H1 (cell line): Measurements from ENCODE around the gene MYBPHL. TPM values are rescaled to one million over a fixed set of nuclear protein-coding genes. Genes with fewer than 3 reads are reported as not detected.

Experiments
- CREB1 ChIP-seq: IDR thresholded peaks from 2 replicates; pipeline ENCODE4 v1.6.1; 2012; ENCODE audit warnings: inconsistent platforms
- MAFK ChIP-seq: IDR thresholded peaks from 2 replicates; pipeline ENCODE4 v1.6.1; 2012; ENCODE audit warnings: low read depth, mild to moderate bottlenecking, improper control_type of control experiment, low read length
- POLR2A ChIP-seq, 2 experiments: IDR thresholded peaks; 1 replicate in 1 of 2; 2 replicates in 1 of 2; pipeline ENCODE4 v1.6.1; 2011; ENCODE audit warnings: low read depth in 2 of 2, low read length in 2 of 2, mild to moderate bottlenecking in 2 of 2; ENCODE audit errors: control extremely low read depth in 1 of 2
- SIN3A ChIP-seq, 2 experiments: IDR thresholded peaks in 1 of 2; conservative IDR thresholded peaks in 1 of 2; 2 replicates each; pipeline ENCODE4 v1.6.1; 2011 to 2012; ENCODE audit warnings: low read length in 2 of 2, improper control_type of control experiment in 1 of 2, low read depth in 1 of 2, mild to moderate bottlenecking in 1 of 2
- SUZ12 ChIP-seq: fragments of 200-600 bp; sonication (generic); IDR thresholded peaks from 2 replicates; pipeline ENCODE4 v1.6.1; 2012; ENCODE audit warnings: mild to moderate bottlenecking, inconsistent platforms, low read length, moderate library complexity, mixed read lengths
- TAF7 ChIP-seq: optimal IDR thresholded peaks from 2 replicates; pipeline ENCODE3; 2011; ENCODE audit warnings: low read depth, mild to moderate bottlenecking, inconsistent platforms, low read length, moderate library complexity, borderline replicate concordance
- YY1 ChIP-seq: IDR thresholded peaks from 2 replicates; pipeline ENCODE4 v1.6.1; 2011; ENCODE audit warnings: low read depth, mild to moderate bottlenecking, low read length
- polyA plus RNA-seq, 7 experiments: library from polyadenylated mRNA; depleted of rRNA in 3 of 7; stranded (reverse) in 5 of 7; unstranded in 2 of 7; fragments of >200 nt in 5 of 7; fragments of 200-250 nt in 2 of 7; gene quantifications; 1 replicate in 5 of 7; 2 replicates in 1 of 7; 4 replicates in 1 of 7; pipeline versions ENCODE4 v1.2.1 to v1.2.3, GENCODE V29; 2011 to 2013; ENCODE audit warnings: missing spikeins in 2 of 7, mixed read lengths in 2 of 7
- total RNA-seq: library from RNA; stranded (reverse); fragmentation: NEBNext Ultra II Directional; extraction: Animal tissue kit (Norgen Biotek cat#: 25700); gene quantifications from 2 replicates; pipeline ENCODE4 v1.2.1, GENCODE V29; 2021

The MYBPHL gene
- total and polyA plus RNA-seq, 2 of the 8 experiments (the other 6 are each of a cell fraction or from before 2014, with no cell fraction given): 0.24 to 0.30 TPM

DNA sequence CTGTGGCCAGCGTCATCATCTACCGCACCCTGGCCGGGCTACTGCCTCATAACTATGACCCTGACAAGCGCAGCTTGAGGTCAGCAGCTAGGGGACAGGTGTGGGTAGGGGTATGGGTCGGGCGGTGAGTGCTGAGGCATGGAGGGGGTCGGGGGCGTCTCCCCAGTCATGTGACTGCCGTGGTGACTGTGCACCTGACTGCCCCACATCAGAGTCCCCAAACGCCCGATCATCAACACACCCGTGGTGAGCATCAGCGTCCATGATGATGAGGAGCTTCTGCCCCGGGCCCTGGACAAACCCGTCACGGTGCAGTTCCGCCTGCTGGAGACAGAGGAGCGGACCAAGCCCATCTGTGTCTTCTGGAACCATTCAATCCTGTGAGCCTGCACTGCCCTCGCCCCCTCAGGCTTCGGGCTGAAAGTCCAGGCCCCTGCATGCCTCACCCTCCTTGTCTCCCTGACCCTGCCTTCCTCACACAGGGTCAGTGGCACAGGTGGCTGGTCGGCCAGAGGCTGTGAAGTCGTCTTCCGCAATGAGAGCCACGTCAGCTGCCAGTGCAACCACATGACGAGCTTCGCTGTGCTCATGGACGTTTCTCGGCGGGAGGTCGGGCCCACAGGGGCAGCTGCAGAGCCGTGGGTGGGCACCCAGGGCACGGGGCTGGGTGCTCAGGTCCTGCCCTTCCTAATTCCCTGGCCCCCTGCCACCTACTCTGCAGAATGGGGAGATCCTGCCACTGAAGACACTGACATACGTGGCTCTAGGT lies 37.4 kb downstream of the MYBPHL start (continued):
- no peak for TF ChIP-seq SIN3A (conservative IDR thresholded peaks at IDR 0.05 in 1 of 2, IDR thresholded peaks at IDR 0.05 in 1 of 2; ENCODE audit: low read depth in 1 of 2, low read length in 2 of 2)
- no peak for TF ChIP-seq TAF7
- no peak for TF ChIP-seq POLR2A (IDR thresholded peaks at IDR 0.05; ENCODE audit: control extremely low read depth in 1 of 2, low read depth in 2 of 2, low read length in 2 of 2)
- no peak for TF ChIP-seq CREB1
- no peak for TF ChIP-seq SUZ12
- TF ChIP-seq YY1: no peak
- TF ChIP-seq MAFK: no peak
